HL-60 (cell line): ENCODE data around the gene KRTAP5-2.

Experiments used
- DNase-seq, 2 experiments: peaks; one replicate each; pipeline ENCODE4 v3.0.0-alpha.2; 2010 to 2020; ENCODE audit warnings: low read depth in 1 of 2, low spot score in 1 of 2
- H3K27ac ChIP-seq: fragments of 250-450 bp; sonication (Bioruptor Pico); replicated peaks from 2 replicates; pipeline ENCODE4 v1.5.1; 2020; ENCODE audit warnings: mild to moderate bottlenecking, moderate library complexity
- H3K27me3 ChIP-seq: fragments of 250-450 bp; sonication (Bioruptor Pico); 2 replicates; pipeline ENCODE4 v1.5.1; 2021; ENCODE audit warnings: mild to moderate bottlenecking, moderate library complexity; ENCODE audit not compliant: insufficient read depth, poor library complexity, severe bottlenecking
- H3K4me3 ChIP-seq: replicated peaks from 2 replicates; pipeline ENCODE4 v1.5.1; 2011; ENCODE audit warnings: mild to moderate bottlenecking, control low read depth, low read length; ENCODE audit not compliant: insufficient read depth
- CTCF ChIP-seq: IDR thresholded peaks from one replicate; pipeline ENCODE4 v1.5.1; 2011; ENCODE audit warnings: low read length, control low read depth, inconsistent platforms; ENCODE audit not compliant: insufficient read depth
- GABPA ChIP-seq: IDR thresholded peaks from 2 replicates; pipeline ENCODE4 v1.6.1; 2012; ENCODE audit warnings: low read depth
- POLR2AphosphoS5 ChIP-seq: IDR thresholded peaks from 2 replicates; pipeline ENCODE4 v1.6.1; 2012; ENCODE audit warnings: low read depth
- REST ChIP-seq: IDR thresholded peaks from 2 replicates; pipeline ENCODE4 v1.6.1; 2012; ENCODE audit warnings: low read depth; ENCODE audit not compliant: insufficient replicate concordance
- SPI1 ChIP-seq: IDR thresholded peaks from 2 replicates; pipeline ENCODE4 v1.6.1; 2012; ENCODE audit warnings: low read depth, mild to moderate bottlenecking, borderline replicate concordance

The KRTAP5-2 gene

GRCh38 chr11:1640076-1640946 lies 42.2 kb upstream of the KRTAP5-2 start:
- Histone ChIP-seq H3K4me3 (no peak overlapping the region), H3K27ac (no peak overlapping the region), H3K27me3 (peaks cover 9% of the 10 kb centered on the region)
- peak; percentile 71 for TF ChIP-seq CTCF
- TF ChIP-seq POLR2AphosphoS5 = no peak
- no peak for TF ChIP-seq GABPA
- no peak for TF ChIP-seq SPI1
- no peak for TF ChIP-seq REST
- peak in 1 of 2 experiments; percentile 8 for DNase-seq

GRCh38 chr11:1639666-1640065 lies 41.6 kb upstream of the KRTAP5-2 start:
- no peak overlapping the region for H3K27ac ChIP-seq
- H3K27me3 ChIP-seq = peaks cover 9% of the 10 kb centered on the region
- no peak overlapping the region for H3K4me3 ChIP-seq
- TF ChIP-seq SPI1 = no peak
- TF ChIP-seq GABPA = no peak
- no peak for TF ChIP-seq REST
- TF ChIP-seq POLR2AphosphoS5 = no peak
- no peak for TF ChIP-seq CTCF
- DNase-seq = no peak

GRCh38 chr11:1639102-1639620 lies 41.1 kb upstream of the KRTAP5-2 start:
- DNase-seq = no peak

More at GRCh38 chr11:1639102-1639620, 41.1 kb upstream of the KRTAP5-2 start:
- Histone ChIP-seq H3K27me3 (peaks cover 9% of the 10 kb centered on the region), H3K4me3 (no peak overlapping the region), H3K27ac (no peak overlapping the region)
- TF ChIP-seq CTCF (no peak), POLR2AphosphoS5 (no peak), GABPA (no peak), REST (no peak), SPI1 (no peak)
